Karpas-422 (cell line): ENCODE measurements around the gene GP2. TPM values are rescaled to one million over a fixed set of nuclear protein-coding genes. Genes with fewer than 3 reads are reported as not detected.

Experiments
- DNase-seq: peaks from one replicate; pipeline ENCODE4 v3.0.0-alpha.2; 2015
- H2AFZ ChIP-seq: fragments of 200-600 bp; sonication (generic); 2 replicates; pipeline ENCODE4 v1.6.1; 2014; ENCODE audit warnings: antibody characterized with exemption, low read length, mixed read lengths
- H3K27ac ChIP-seq: fragments of 200-600 bp; sonication (generic); 2 replicates; pipeline ENCODE4 v1.5.1; 2014; ENCODE audit warnings: mild to moderate bottlenecking, low read length, moderate library complexity
- H3K27me3 ChIP-seq: fragments of 200-600 bp; sonication (generic); 2 replicates; pipeline ENCODE4 v1.6.1; 2014; ENCODE audit warnings: low read length, mixed read lengths
- H3K36me3 ChIP-seq: fragments of 200-600 bp; sonication (generic); 2 replicates; pipeline ENCODE4 v1.6.1; 2014; ENCODE audit warnings: low read length, mixed read lengths; ENCODE audit not compliant: insufficient read depth
- H3K4me1 ChIP-seq: fragments of 200-600 bp; sonication (generic); 2 replicates; pipeline ENCODE4 v1.6.1; 2014; ENCODE audit warnings: mild to moderate bottlenecking, low read length, mixed read lengths
- H3K4me2 ChIP-seq: fragments of 200-600 bp; sonication (generic); 2 replicates; pipeline ENCODE4 v1.6.1; 2014; ENCODE audit warnings: low read length, low read depth, mild to moderate bottlenecking; ENCODE audit not compliant: poor library complexity, severe bottlenecking
- H3K4me3 ChIP-seq: fragments of 200-600 bp; sonication (generic); 2 replicates; pipeline ENCODE4 v1.5.1; 2014; ENCODE audit warnings: mild to moderate bottlenecking, antibody characterized with exemption, low read length, mixed read lengths
- H3K79me2 ChIP-seq: fragments of 200-600 bp; sonication (generic); 2 replicates; pipeline ENCODE4 v1.6.1; 2014; ENCODE audit warnings: mild to moderate bottlenecking, low read length, mixed read lengths
- H3K9ac ChIP-seq: fragments of 200-600 bp; sonication (generic); 2 replicates; pipeline ENCODE4 v1.6.0; 2014; ENCODE audit warnings: low read length
- H3K9me2 ChIP-seq: fragments of 200-600 bp; sonication (generic), shearing (Covaris generic); replicated peaks from 2 replicates; pipeline ENCODE4 v1.6.0; 2014; ENCODE audit warnings: mild to moderate bottlenecking, low read length, moderate library complexity; ENCODE audit not compliant: insufficient read depth
- H3K9me3 ChIP-seq: fragments of 300-700, 200-600 bp; sonication (generic); 2 replicates; pipeline ENCODE4 v1.6.1; 2014; ENCODE audit warnings: low read length, mixed read lengths
- H4K20me1 ChIP-seq: fragments of 200-600 bp; sonication (generic); 2 replicates; pipeline ENCODE4 v1.6.1; 2014; ENCODE audit warnings: mild to moderate bottlenecking, antibody characterized with exemption, low read length, low read depth; ENCODE audit not compliant: insufficient read depth
- total RNA-seq: library from RNA; depleted of rRNA; stranded (reverse); fragments of >200 nt; shearing (Covaris generic); gene quantifications from 2 replicates; pipeline ENCODE4 v1.2.3, GENCODE V29; 2014; ENCODE audit warnings: low replicate concordance

The GP2 gene
- total RNA-seq, 1 experiment from 2014 or later: not detected

GRCh38 chr16:20352615-20353014 lies 25.3 kb upstream of the GP2 start, which contains the start of gene UMOD:
Gene UMOD, minus strand, starts transcription at chr16:20352715. Its CDS starts 1,978 bp downstream, at chr16:20350737.
- Histone ChIP-seq H2AFZ (no peak within 1 kb of the TSS), H3K4me1 (no peaks in the 10 kb centered on the region), H3K4me2 (no peak within 1 kb of the TSS), H3K9ac (no peak within 1 kb of the TSS), H3K36me3 (no peaks in the 10 kb centered on the region), H3K9me2 (no peaks in the 10 kb centered on the region), H3K4me3 (no peak within 1 kb of the TSS), H4K20me1 (no peaks in the 10 kb centered on the region), H3K9me3 (no peaks in the 10 kb centered on the region), H3K27me3 (no peaks in the 10 kb centered on the region), H3K27ac (no peak within 1 kb of the TSS), H3K79me2 (no peaks in the 10 kb centered on the region)
- DNase-seq: no peak

DNA sequence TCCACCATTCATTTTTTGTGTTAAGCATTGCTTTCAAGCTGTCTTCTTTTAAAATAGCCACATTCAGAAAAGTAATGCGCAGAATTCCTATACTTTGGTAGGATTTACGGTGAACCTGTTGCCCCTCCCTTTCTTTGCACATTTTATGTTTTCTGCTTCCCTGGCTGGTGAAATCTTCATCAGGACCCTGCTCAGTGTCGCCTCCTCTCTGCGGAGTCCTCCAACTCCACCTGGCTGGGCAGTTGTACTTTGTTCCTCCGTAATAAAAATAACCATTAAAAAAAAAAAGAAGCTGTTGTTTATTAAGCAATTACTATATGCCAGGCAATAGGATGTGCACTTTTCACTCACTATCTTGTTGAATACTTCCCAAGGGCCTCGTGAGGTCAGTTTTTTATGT lies 22.3 kb upstream of the GP2 start:
- Histone ChIP-seq H3K9me2 (no peaks in the 10 kb centered on the region), H4K20me1 (no peaks in the 10 kb centered on the region), H3K9ac (no peak overlapping the region), H3K4me2 (no peak overlapping the region), H3K4me1 (no peaks in the 10 kb centered on the region), H2AFZ (no peak overlapping the region), H3K27ac (no peak overlapping the region), H3K79me2 (no peaks in the 10 kb centered on the region), H3K4me3 (no peak overlapping the region), H3K9me3 (no peaks in the 10 kb centered on the region), H3K36me3 (no peaks in the 10 kb centered on the region), H3K27me3 (no peaks in the 10 kb centered on the region)
- no peak for DNase-seq

DNA sequence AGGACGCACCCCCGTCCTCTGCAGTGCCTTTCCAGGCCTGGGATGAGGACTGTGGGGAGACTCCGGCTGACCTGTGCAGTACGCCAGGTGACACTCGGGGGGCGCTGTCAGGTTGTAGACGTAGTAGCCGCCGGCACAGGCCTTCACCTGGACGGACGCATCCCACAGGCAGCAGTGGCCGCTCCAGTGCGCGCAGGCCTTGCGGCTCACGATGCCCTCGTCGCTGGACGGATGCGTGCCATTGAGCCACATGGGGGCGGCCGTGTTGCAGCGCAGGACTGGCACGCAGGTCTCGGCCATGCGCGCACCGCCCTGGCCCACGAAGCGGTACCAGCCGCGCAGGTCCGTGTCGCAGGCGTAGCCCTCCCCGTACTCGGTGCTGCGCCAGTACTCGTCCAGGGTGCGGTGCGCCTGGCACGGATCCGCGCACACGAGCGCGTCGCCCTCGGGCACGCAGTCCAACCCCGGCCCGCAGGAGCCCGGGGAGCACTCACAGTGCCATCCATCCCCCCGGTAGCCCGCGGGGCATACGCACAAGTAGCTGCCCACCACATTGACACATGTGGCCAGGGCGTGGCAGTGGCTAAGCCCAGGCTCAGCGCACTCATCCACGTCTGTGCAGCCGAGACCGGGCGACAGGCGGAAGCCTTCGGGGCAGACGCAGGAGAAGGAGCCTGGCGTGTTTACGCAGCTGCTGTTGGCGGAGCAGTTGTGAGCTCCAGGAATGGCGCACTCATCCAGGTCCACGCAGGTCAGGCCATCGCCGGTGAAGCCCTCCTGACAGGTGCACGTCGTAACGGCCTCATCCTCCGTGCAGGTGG lies 21.3 kb upstream of the GP2 start:
- no peaks in the 10 kb centered on the region for H4K20me1 ChIP-seq
- H3K79me2 ChIP-seq: no peaks in the 10 kb centered on the region
- no peaks in the 10 kb centered on the region for H3K27me3 ChIP-seq
- H3K9me3 ChIP-seq: no peaks in the 10 kb centered on the region
- DNase-seq: no peak
- no peak overlapping the region for H3K9ac ChIP-seq
- no peak overlapping the region for H2AFZ ChIP-seq
- H3K4me3 ChIP-seq: no peak overlapping the region
- no peaks in the 10 kb centered on the region for H3K36me3 ChIP-seq
- H3K27ac ChIP-seq: no peak overlapping the region
- H3K4me2 ChIP-seq: no peak overlapping the region
- no peaks in the 10 kb centered on the region for H3K9me2 ChIP-seq
- H3K4me1 ChIP-seq: no peaks in the 10 kb centered on the region

DNA sequence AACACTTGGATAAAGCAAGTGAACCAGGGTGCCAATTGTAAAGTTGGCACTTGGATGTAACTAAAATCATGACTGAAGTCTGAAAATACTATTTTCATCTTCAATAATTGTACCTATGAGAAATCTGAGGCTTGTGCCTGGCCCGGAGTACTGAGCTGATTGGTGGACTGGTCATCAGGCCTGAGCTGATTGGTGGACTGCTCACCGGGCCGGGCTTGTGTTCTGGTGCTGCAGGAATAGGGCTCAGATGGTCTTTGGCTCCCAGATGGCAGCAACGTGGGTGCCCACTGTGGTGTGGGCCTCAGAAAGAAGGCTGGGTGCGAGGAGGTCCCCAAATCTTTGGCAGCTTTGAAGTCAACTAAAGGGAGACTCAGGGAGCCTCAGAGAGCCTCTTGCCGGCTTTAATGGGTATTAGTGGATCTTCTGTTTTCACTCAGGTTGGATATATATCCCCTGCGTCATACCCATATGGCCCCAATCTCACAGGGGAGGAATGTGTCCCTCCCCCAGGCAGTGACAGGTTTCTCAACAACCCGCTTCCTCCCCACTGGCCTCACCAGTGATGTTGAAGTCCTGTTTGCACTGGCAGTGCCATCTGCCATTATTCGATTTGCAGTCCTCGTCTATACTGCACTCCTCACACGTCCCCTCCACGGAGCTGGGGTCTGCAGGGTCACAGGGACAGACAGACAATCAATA lies 20.5 kb upstream of the GP2 start:
- H3K9me3 ChIP-seq: no peaks in the 10 kb centered on the region
- no peak overlapping the region for H3K4me2 ChIP-seq
- no peaks in the 10 kb centered on the region for H3K27me3 ChIP-seq
- H3K4me1 ChIP-seq: no peaks in the 10 kb centered on the region
- no peaks in the 10 kb centered on the region for H3K79me2 ChIP-seq
- H3K9me2 ChIP-seq: no peaks in the 10 kb centered on the region
- H3K36me3 ChIP-seq: no peaks in the 10 kb centered on the region
- H3K9ac ChIP-seq: no peak overlapping the region
- H3K27ac ChIP-seq: no peak overlapping the region
- H2AFZ ChIP-seq: no peak overlapping the region
- no peak overlapping the region for H3K4me3 ChIP-seq
- no peak for DNase-seq
- no peaks in the 10 kb centered on the region for H4K20me1 ChIP-seq

DNA sequence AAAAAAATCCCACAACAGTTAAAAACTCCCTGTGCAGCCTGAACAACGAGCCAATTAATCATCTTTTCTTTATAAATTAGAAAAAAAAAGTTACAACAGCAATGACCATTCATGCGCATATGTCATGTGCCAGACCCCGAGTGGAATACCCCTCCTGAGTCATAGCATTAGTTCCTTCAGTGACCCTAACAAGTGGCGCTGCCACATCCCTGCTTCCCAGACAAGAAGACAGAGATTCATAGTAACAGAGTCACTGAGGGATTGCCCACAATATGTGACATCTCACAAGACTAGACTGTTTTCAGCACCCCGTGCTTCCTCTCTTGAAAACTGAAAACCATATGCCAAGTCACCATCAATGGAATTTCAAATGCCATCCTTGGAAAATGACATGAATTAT lies 17.3 kb upstream of the GP2 start:
- Histone ChIP-seq H3K9me2 (no peaks in the 10 kb centered on the region), H3K4me1 (no peaks in the 10 kb centered on the region), H3K79me2 (no peaks in the 10 kb centered on the region), H3K36me3 (no peaks in the 10 kb centered on the region), H2AFZ (no peak overlapping the region), H3K4me2 (no peak overlapping the region), H3K9me3 (no peaks in the 10 kb centered on the region), H4K20me1 (no peaks in the 10 kb centered on the region), H3K27me3 (no peaks in the 10 kb centered on the region), H3K4me3 (no peak overlapping the region), H3K9ac (no peak overlapping the region), H3K27ac (no peak overlapping the region)
- no peak for DNase-seq

GRCh38 chr16:20339744-20340143 lies 12.4 kb upstream of the GP2 start:
- Histone ChIP-seq H2AFZ (no peak overlapping the region), H3K9me3 (no peaks in the 10 kb centered on the region), H3K27me3 (no peaks in the 10 kb centered on the region), H3K9me2 (no peaks in the 10 kb centered on the region), H3K4me1 (no peaks in the 10 kb centered on the region), H3K4me2 (no peak overlapping the region), H3K4me3 (no peak overlapping the region), H3K27ac (no peak overlapping the region), H3K79me2 (no peaks in the 10 kb centered on the region), H3K9ac (no peak overlapping the region), H3K36me3 (no peaks in the 10 kb centered on the region), H4K20me1 (no peaks in the 10 kb centered on the region)
- no peak for DNase-seq

- Histone ChIP-seq H3K4me2 (no peak overlapping the region), H2AFZ (no peak overlapping the region), H3K9ac (no peak overlapping the region), H3K27me3 (no peaks in the 10 kb centered on the region), H3K9me3 (no peaks in the 10 kb centered on the region), H3K4me1 (no peaks in the 10 kb centered on the region), H3K36me3 (no peaks in the 10 kb centered on the region), H3K9me2 (no peaks in the 10 kb centered on the region), H4K20me1 (no peaks in the 10 kb centered on the region), H3K27ac (no peak overlapping the region), H3K79me2 (no peaks in the 10 kb centered on the region), H3K4me3 (no peak overlapping the region)
- DNase-seq: no peak
These were observed 9.6 kb upstream of the GP2 start for GRCh38 chr16:20336955-20337354.

- no peak overlapping the region for H3K4me3 ChIP-seq
- no peaks in the 10 kb centered on the region for H3K9me2 ChIP-seq
- DNase-seq: no peak
- no peaks in the 10 kb centered on the region for H3K4me1 ChIP-seq
- no peaks in the 10 kb centered on the region for H4K20me1 ChIP-seq
- H3K4me2 ChIP-seq: no peak overlapping the region
- no peak overlapping the region for H3K9ac ChIP-seq
- no peaks in the 10 kb centered on the region for H3K9me3 ChIP-seq
- H3K27ac ChIP-seq: no peak overlapping the region
- no peak overlapping the region for H2AFZ ChIP-seq
- H3K79me2 ChIP-seq: no peaks in the 10 kb centered on the region
- H3K27me3 ChIP-seq: no peaks in the 10 kb centered on the region
- H3K36me3 ChIP-seq: no peaks in the 10 kb centered on the region
These were observed 7.1 kb upstream of the GP2 start for GRCh38 chr16:20334396-20334795.
